ENCODE data around the gene LOXL1. TPM values are rescaled to one million over a fixed set of nuclear protein-coding genes. Genes with fewer than 3 reads are reported as not detected.

LOXL1 gene
- total and polyA plus RNA-seq, 2 of the 13 experiments (the other 11 are each of a cell fraction or from before 2014, with no cell fraction given), result 0.51 to 1.3 TPM

- TF ChIP-seq DPF2 (CRISPR knock-in tag; IDR thresholded peaks at IDR 0.05; ENCODE audit: borderline replicate concordance, low read depth) (no peak), SIN3A (IDR thresholded peaks at IDR 0.05; ENCODE audit: borderline replicate concordance, low read depth, low read length) (peak; percentile 96), ZNF407 (CRISPR knock-in tag; IDR thresholded peaks at IDR 0.05; ENCODE audit: not compliant biosample characterization) (no peak), ZBTB39 (CRISPR knock-in tag; IDR thresholded peaks at IDR 0.05) (no peak), DMTF1 (CRISPR knock-in tag; IDR thresholded peaks at IDR 0.05) (no peak), SNRNP70 (IDR thresholded peaks at IDR 0.05; ENCODE audit: low read depth, low read length) (no peak), MAF1 (CRISPR knock-in tag; IDR thresholded peaks at IDR 0.05; ENCODE audit: borderline replicate concordance) (no peak), ZNF280D (CRISPR knock-in tag; IDR thresholded peaks at IDR 0.05) (no peak), DRAP1 (CRISPR knock-in tag; IDR thresholded peaks at IDR 0.05) (no peak; the same call in 1 of the 2 replicates), SOX5 (CRISPR knock-in tag; IDR thresholded peaks at IDR 0.05; ENCODE audit: borderline replicate concordance) (no peak)
Observed at GRCh38 chr15:73991726-73992593, 65.7 kb downstream of the LOXL1 start, which contains the start of gene STOML1 (continued).
